Activated effector memory CD4-positive, alpha-beta T cell treated with anti-CD3 and anti-CD28 coated beads, Interleukin-2, amount 50 U/mL, for 16 hours (primary cell): ENCODE measurements around the gene CRIP1.

ENCODE experiments used
- DNase-seq: peaks from one replicate; pipeline ENCODE4 v3.0.0-alpha.2; 2020

CRIP1 gene

GRCh38 chr14:105536691-105537579 lies 50.2 kb downstream of the CRIP1 start:
- DNase-seq, result no peak

GRCh38 chr14:105537580-105538474 lies 51.1 kb downstream of the CRIP1 start:
- DNase-seq, result peak; percentile 91
